Liver (tissue), 9 donors: Measurements from ENCODE around the gene PZP. TPM values are rescaled to one million over a fixed set of nuclear protein-coding genes. Genes with fewer than 3 reads are reported as not detected.
A peak's percentile ranks its signal among the peaks of the same experiment; 100 is the strongest.

ENCODE experiments used
- DNase-seq: peaks from one replicate; pipeline ENCODE4 v3.0.0-alpha.2; 2017; ENCODE audit warnings: low spot score
- H3K27ac ChIP-seq, 2 donors: one replicate each; pipeline ENCODE4 v1.7.0; 2013; ENCODE audit warnings: inconsistent platforms in 2 of 2, low read length in 2 of 2, control low read depth in 1 of 2, low read depth in 1 of 2, mild to moderate bottlenecking in 1 of 2
- H3K27me3 ChIP-seq, 4 donors: one replicate each; pipeline versions ENCODE4 v1.6.1 to v1.7.0; 2013; ENCODE audit warnings: low read length in 3 of 4, inconsistent platforms in 1 of 4, mild to moderate bottlenecking in 1 of 4, moderate library complexity in 1 of 4; ENCODE audit not compliant: control insufficient read depth in 4 of 4, insufficient read depth in 4 of 4
- H3K36me3 ChIP-seq, 4 donors: one replicate each; pipeline versions ENCODE4 v1.6.1 to v1.7.0; 2013; ENCODE audit warnings: low read length in 3 of 4, mild to moderate bottlenecking in 3 of 4, low read depth in 1 of 4, moderate library complexity in 1 of 4; ENCODE audit not compliant: control insufficient read depth in 4 of 4, insufficient read depth in 3 of 4
- H3K4me1 ChIP-seq, 4 donors: one replicate each; pipeline versions ENCODE4 v1.6.1 to v1.7.0; 2013; ENCODE audit warnings: low read length in 3 of 4, mild to moderate bottlenecking in 3 of 4, moderate library complexity in 1 of 4; ENCODE audit not compliant: control insufficient read depth in 4 of 4, insufficient read depth in 4 of 4
- H3K4me3 ChIP-seq, 3 donors: one replicate each; pipeline versions ENCODE4 v1.6.1 to v1.7.0; 2013; ENCODE audit warnings: low read length in 3 of 3, control low read depth in 1 of 3, low read depth in 1 of 3, mild to moderate bottlenecking in 1 of 3
- H3K9ac ChIP-seq, 2 donors: one replicate each; pipeline ENCODE4 v1.7.0; 2013; ENCODE audit warnings: low read length in 2 of 2, mild to moderate bottlenecking in 2 of 2, moderate library complexity in 2 of 2, control low read depth in 1 of 2, low read depth in 1 of 2
- H3K9me3 ChIP-seq, 4 donors: one replicate each; pipeline versions ENCODE4 v1.6.1 to v1.7.0; 2013; ENCODE audit warnings: low read length in 3 of 4; ENCODE audit not compliant: control insufficient read depth in 4 of 4
- EGR1 ChIP-seq, 2 donors: IDR thresholded peaks; 2 replicates each; pipeline ENCODE4 v1.6.1; 2016 to 2018; ENCODE audit warnings: antibody characterized with exemption in 2 of 2, low read depth in 2 of 2
- FOXA1 ChIP-seq: IDR thresholded peaks from 2 replicates; pipeline ENCODE4 v1.6.1; 2016; ENCODE audit warnings: antibody characterized with exemption
- FOXA2 ChIP-seq: IDR thresholded peaks from 2 replicates; pipeline ENCODE4 v1.6.1; 2016; ENCODE audit warnings: antibody characterized with exemption
- GABPA ChIP-seq, 2 donors: IDR thresholded peaks in 1 of 2; conservative IDR thresholded peaks in 1 of 2; 2 replicates each; pipeline ENCODE4 v1.6.1; 2016; ENCODE audit warnings: antibody characterized with exemption in 2 of 2, mild to moderate bottlenecking in 1 of 2, moderate library complexity in 1 of 2
- HNF4A ChIP-seq, 2 donors: conservative IDR thresholded peaks; 2 replicates each; pipeline ENCODE4 v1.6.1; 2016; ENCODE audit warnings: antibody characterized with exemption in 2 of 2, mild to moderate bottlenecking in 2 of 2
- HNF4G ChIP-seq: IDR thresholded peaks from 2 replicates; pipeline ENCODE4 v1.6.1; 2016; ENCODE audit warnings: antibody characterized with exemption
- JUND ChIP-seq, 2 donors: IDR thresholded peaks; 2 replicates each; pipeline ENCODE4 v1.6.1; 2016; ENCODE audit warnings: antibody characterized with exemption in 2 of 2
- NR2F2 ChIP-seq: IDR thresholded peaks from 2 replicates; pipeline ENCODE4 v1.6.1; 2016; ENCODE audit warnings: antibody characterized with exemption
- RAD21 ChIP-seq, 2 donors: IDR thresholded peaks; 2 replicates each; pipeline ENCODE4 v1.6.1; 2016; ENCODE audit warnings: antibody characterized with exemption in 2 of 2, mild to moderate bottlenecking in 2 of 2
- RXRA ChIP-seq, 2 donors: IDR thresholded peaks; 2 replicates each; pipeline ENCODE4 v1.6.1; 2017 to 2018; ENCODE audit warnings: antibody characterized with exemption in 2 of 2, mild to moderate bottlenecking in 1 of 2
- SP1 ChIP-seq: IDR thresholded peaks from 2 replicates; pipeline ENCODE4 v1.6.1; 2018; ENCODE audit warnings: antibody characterized with exemption, mild to moderate bottlenecking
- TAF1 ChIP-seq: conservative IDR thresholded peaks from 2 replicates; pipeline ENCODE4 v1.6.1; 2016; ENCODE audit warnings: antibody characterized with exemption, mild to moderate bottlenecking
- YY1 ChIP-seq: IDR thresholded peaks from 2 replicates; pipeline ENCODE4 v1.6.1; 2016; ENCODE audit warnings: antibody characterized with exemption, mild to moderate bottlenecking
- ZBTB33 ChIP-seq: IDR thresholded peaks from 2 replicates; pipeline ENCODE4 v1.6.1; 2016; ENCODE audit warnings: antibody characterized with exemption
- WGBS: extraction: QIAGEN DNeasy Blood & Tissue Kit; methylation state at CpG from one replicate; pipeline ENCODE4 v1.1.7; 2013; 5-methylcytosine and 5-hydroxymethylcytosine counted together
- polyA plus RNA-seq, 2 donors: library from polyadenylated mRNA; stranded (reverse) in 1 of 2; unstranded in 1 of 2; fragments of 200-250 nt in 1 of 2; fragments of >200 nt in 1 of 2; fragmentation: Nextera tagmentation in 1 of 2; extraction: Ambion mirVana in 1 of 2; gene quantifications; one replicate each; pipeline versions ENCODE4 v1.2.1 to v1.2.3, GENCODE V29; 2013 to 2015
- total RNA-seq, 2 donors: library from RNA; depleted of rRNA; stranded (reverse); fragments of >200 nt; gene quantifications; one replicate each; pipeline ENCODE4 v1.2.3, GENCODE V29; 2014
- TF ChIP-seq, protein P1 (sequence below): IDR thresholded peaks from 2 replicates; pipeline ENCODE4 v1.6.1; 2016; ENCODE audit warnings: antibody characterized with exemption, mild to moderate bottlenecking
- TF ChIP-seq, protein P2 (sequence below): fragments of 150-350 bp; IDR thresholded peaks from 2 replicates; pipeline ENCODE4 v1.5.1; 2017; ENCODE audit warnings: improper control_type of control experiment, low read depth, low read length; ENCODE audit not compliant: missing input control
- TF ChIP-seq, protein P3 (sequence below): IDR thresholded peaks from 2 replicates; pipeline ENCODE4 v1.6.1; 2016; ENCODE audit warnings: antibody characterized with exemption
- TF ChIP-seq, protein P4 (sequence below): IDR thresholded peaks from 2 replicates; pipeline ENCODE4 v1.6.1; 2016; ENCODE audit warnings: antibody characterized with exemption
- donor health status: healthy.
- donor health status: healthy.
- donor health status: healthy.
- donor health status: healthy.
- donor health status: healthy.

PZP gene
- total and polyA plus RNA-seq, 4 donors: 0.05 to 18.7 (median 2.8) TPM

DNA sequence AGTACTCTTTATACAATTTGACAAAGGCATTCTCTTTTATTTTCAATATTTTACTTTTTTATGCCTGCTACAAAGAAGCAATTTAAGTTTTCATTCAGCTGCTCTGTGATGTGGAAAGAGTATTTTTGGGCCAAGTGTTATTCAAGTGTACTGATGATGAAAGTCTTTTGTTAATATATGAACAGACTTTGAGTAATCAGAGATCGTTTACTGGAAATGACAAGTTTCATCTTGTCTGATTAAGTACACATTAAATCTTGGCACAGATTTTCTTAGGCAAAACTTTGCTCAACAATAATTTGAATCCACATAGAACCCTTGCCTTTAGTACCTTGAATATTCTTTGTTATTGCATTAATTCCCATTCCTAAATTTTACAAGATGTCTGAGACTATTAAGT, 13.3 kb upstream of the PZP start:
- H3K27ac ChIP-seq: peak overlapping the region; percentile 57 to 73

More for the DNA sequence above, 13.3 kb upstream of the PZP start:
- WGBS: 21% methylated on average over 1 of the region's 1 CpG
- Histone ChIP-seq H3K36me3 (no peaks in the 10 kb centered on the region), H3K9me3 (no peaks in the 10 kb centered on the region), H3K4me3 (no peak overlapping the region), H3K4me1 (peaks cover 0 to 9% (median 4%) of the 10 kb centered on the region in 4 donors), H3K27me3 (no peaks in the 10 kb centered on the region), H3K9ac (peak overlapping the region in 1 of 2 donors; percentile 14)
- DNase-seq: no peak
- peak; percentile 27 to 39 for TF ChIP-seq RAD21 (IDR thresholded peaks at IDR 0.05)
- peak in 1 of 2 donors; percentile 65 for TF ChIP-seq RXRA (IDR thresholded peaks at IDR 0.05)
- TF ChIP-seq FOXA2: peak; percentile 49
- peak; percentile 72 for TF ChIP-seq SP1
- TF ChIP-seq YY1: peak; percentile 22
- peak in 1 of 2 donors; percentile 32 for TF ChIP-seq GABPA (IDR thresholded peaks at IDR 0.05 in 1 of 2, conservative IDR thresholded peaks at IDR 0.05 in 1 of 2)
- TF ChIP-seq, protein P1, sequence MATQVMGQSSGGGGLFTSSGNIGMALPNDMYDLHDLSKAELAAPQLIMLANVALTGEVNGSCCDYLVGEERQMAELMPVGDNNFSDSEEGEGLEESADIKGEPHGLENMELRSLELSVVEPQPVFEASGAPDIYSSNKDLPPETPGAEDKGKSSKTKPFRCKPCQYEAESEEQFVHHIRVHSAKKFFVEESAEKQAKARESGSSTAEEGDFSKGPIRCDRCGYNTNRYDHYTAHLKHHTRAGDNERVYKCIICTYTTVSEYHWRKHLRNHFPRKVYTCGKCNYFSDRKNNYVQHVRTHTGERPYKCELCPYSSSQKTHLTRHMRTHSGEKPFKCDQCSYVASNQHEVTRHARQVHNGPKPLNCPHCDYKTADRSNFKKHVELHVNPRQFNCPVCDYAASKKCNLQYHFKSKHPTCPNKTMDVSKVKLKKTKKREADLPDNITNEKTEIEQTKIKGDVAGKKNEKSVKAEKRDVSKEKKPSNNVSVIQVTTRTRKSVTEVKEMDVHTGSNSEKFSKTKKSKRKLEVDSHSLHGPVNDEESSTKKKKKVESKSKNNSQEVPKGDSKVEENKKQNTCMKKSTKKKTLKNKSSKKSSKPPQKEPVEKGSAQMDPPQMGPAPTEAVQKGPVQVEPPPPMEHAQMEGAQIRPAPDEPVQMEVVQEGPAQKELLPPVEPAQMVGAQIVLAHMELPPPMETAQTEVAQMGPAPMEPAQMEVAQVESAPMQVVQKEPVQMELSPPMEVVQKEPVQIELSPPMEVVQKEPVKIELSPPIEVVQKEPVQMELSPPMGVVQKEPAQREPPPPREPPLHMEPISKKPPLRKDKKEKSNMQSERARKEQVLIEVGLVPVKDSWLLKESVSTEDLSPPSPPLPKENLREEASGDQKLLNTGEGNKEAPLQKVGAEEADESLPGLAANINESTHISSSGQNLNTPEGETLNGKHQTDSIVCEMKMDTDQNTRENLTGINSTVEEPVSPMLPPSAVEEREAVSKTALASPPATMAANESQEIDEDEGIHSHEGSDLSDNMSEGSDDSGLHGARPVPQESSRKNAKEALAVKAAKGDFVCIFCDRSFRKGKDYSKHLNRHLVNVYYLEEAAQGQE: no peak
- TF ChIP-seq, protein P2, sequence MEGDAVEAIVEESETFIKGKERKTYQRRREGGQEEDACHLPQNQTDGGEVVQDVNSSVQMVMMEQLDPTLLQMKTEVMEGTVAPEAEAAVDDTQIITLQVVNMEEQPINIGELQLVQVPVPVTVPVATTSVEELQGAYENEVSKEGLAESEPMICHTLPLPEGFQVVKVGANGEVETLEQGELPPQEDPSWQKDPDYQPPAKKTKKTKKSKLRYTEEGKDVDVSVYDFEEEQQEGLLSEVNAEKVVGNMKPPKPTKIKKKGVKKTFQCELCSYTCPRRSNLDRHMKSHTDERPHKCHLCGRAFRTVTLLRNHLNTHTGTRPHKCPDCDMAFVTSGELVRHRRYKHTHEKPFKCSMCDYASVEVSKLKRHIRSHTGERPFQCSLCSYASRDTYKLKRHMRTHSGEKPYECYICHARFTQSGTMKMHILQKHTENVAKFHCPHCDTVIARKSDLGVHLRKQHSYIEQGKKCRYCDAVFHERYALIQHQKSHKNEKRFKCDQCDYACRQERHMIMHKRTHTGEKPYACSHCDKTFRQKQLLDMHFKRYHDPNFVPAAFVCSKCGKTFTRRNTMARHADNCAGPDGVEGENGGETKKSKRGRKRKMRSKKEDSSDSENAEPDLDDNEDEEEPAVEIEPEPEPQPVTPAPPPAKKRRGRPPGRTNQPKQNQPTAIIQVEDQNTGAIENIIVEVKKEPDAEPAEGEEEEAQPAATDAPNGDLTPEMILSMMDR: no peak
- no peak for TF ChIP-seq HNF4G
- TF ChIP-seq NR2F2: no peak
- TF ChIP-seq, protein P3, sequence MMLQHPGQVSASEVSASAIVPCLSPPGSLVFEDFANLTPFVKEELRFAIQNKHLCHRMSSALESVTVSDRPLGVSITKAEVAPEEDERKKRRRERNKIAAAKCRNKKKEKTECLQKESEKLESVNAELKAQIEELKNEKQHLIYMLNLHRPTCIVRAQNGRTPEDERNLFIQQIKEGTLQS: peak; percentile 89
- no peak for TF ChIP-seq TAF1
- no peak for TF ChIP-seq FOXA1
- TF ChIP-seq, protein P4, sequence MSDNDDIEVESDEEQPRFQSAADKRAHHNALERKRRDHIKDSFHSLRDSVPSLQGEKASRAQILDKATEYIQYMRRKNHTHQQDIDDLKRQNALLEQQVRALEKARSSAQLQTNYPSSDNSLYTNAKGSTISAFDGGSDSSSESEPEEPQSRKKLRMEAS: no peak
- peak in 1 of 2 donors; percentile 54 for TF ChIP-seq JUND (IDR thresholded peaks at IDR 0.05)
- peak in 1 of 2 donors; percentile 30 for TF ChIP-seq EGR1 (IDR thresholded peaks at IDR 0.05; ENCODE audit: low read depth in 2 of 2)
- TF ChIP-seq ZBTB33: peak; percentile 61
- TF ChIP-seq HNF4A (conservative IDR thresholded peaks at IDR 0.05): peak; percentile 55 to 70
